OCI-M1 (cell line): ENCODE results near the gene CBX5.
"Not testable (repeated sequence)": the region's sequence is repeated elsewhere in the genome, so short reads cannot be mapped to it uniquely, and the experiment has no call there.

ENCODE experiments used
- DNase-seq: peaks from one replicate; lab custom pipeline; 2025; lab: John Stamatoyannopoulos, UW

CBX5 gene

DNA sequence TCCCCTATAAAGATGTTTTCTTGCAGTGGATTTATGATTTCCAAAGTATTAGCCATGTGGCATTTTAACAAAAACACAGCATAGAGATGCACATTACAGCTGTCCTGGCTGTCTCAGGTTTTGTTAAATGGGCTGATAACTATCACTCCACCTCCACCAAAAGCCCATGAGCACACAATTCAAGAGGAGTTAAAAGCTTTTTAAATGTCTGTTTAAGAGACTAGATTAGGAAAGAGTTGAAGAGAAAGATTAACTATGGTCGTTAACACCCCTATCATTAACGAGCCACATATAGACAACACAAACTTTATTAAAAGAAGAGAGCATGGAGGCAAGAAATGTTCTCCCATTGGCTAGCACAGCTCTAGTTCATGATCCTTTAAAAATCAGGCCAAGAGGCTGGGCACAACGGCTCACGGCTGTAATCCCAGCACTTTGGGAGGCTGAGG, 14.5 kb downstream of the CBX5 start:
- no peak for DNase-seq

GRCh38 chr12:54262403-54262925, 17.5 kb downstream of the CBX5 start:
- DNase-seq, result peak; percentile 81

- DNase-seq, result peak; percentile 79
These were observed 18.0 kb downstream of the CBX5 start for GRCh38 chr12:54261815-54262402.

DNA sequence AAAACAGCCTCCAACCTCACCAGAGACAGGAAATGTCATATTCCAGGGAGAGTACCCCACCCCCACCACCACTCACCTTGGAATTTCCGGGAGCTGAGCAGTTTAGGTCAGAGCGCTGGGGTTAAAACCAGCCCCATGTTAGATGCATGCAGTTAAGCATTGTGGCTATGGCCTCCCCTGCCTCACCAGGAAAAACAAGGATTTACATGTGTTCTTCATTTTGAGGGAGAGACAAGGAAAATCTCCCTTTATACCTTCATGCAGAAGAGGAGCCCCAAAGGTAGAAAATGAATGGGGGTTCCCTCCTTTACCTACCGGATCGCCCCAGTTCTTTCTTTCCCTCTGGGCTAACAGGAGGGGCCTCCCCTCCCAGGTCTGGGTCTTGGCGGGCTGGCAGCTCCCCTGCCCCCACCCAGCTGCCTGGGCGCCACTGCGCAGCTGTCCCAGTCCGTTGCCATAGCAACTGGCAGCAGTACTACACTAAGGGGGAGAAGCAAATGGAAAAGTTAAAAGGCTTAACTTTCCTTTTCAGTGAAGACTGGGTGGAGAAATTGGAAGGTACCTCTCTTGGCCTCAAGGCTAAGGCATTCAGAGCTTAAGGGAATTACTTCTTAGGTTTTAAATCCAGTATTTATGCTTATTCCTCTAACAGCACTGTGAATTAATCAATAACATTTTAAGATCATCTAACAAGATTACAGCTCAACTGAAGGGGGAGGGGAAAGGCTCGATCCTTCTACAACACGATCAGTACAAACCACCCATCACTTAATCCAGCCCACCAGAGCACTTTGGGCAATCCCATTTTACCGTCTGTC, 20.5 kb downstream of the CBX5 start:
- DNase-seq, result peak; percentile 86

GRCh38 chr12:54258201-54258681, 21.7 kb downstream of the CBX5 start:
- DNase-seq, result no peak

GRCh38 chr12:54257332-54257731, 22.6 kb downstream of the CBX5 start:
- peak; percentile 19 for DNase-seq

- DNase-seq, result no peak
These were observed 26.7 kb downstream of the CBX5 start for GRCh38 chr12:54253240-54253639.

- DNase-seq, result peak; percentile 78
These were observed 28.1 kb downstream of the CBX5 start for GRCh38 chr12:54251667-54252284.

DNA sequence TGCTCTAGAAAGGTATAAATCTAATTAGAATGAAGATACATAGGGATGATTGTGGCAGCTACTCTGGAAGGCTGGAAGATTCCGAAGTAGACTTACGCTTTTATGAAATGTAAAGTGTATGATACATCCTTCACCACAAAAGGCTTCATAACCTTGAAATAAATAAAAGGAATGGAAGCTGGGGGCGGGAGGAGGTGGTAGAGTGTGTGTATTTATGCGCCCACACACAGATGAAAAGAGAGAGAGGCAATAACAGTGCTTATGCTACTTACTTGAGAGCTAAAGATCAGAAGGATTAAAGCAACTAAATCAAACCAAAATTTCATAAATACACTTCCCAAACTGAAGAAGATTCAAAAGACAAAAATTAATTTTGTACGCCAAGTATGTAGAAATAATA, 30.4 kb downstream of the CBX5 start:
- no peak for DNase-seq

GRCh38 chr12:54246011-54246641, 33.8 kb downstream of the CBX5 start:
- no peak for DNase-seq

DNA sequence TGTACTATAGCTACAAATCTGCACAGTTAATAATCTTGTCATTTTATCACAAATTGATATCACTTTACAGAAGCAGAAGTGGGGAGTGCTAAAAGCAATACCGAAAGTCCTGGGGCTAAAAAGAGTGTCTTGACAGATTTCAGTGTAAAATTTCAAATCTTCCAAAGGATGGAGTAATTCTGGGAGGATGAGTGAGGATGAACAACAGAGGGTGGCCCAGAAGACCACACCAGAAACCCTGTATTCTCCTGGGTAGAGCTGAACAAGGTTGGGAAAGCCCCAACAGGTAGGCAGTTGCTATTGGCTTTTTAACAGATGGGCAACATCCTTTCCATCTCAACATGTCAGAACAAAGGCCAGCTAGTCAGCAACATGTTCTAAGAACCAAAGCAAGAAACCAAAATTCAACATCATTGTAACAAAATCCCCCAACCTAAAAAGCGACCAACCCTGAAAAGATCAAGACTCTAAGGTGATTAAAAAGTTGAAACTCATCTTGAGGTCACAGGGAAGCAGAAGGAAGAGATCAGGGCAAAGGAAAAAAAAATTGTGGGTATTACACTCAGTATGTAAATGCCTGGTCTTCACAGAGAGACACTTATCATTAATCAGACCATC, 38.8 kb downstream of the CBX5 start:
- DNase-seq, result no peak

GRCh38 chr12:54240129-54240528, 39.8 kb downstream of the CBX5 start:
- DNase-seq, result peak; percentile 10

- DNase-seq, result no peak
These were observed 40.3 kb downstream of the CBX5 start for GRCh38 chr12:54239620-54240019.

- no peak for DNase-seq
These were observed 41.4 kb downstream of the CBX5 start for GRCh38 chr12:54238531-54238930.

DNA sequence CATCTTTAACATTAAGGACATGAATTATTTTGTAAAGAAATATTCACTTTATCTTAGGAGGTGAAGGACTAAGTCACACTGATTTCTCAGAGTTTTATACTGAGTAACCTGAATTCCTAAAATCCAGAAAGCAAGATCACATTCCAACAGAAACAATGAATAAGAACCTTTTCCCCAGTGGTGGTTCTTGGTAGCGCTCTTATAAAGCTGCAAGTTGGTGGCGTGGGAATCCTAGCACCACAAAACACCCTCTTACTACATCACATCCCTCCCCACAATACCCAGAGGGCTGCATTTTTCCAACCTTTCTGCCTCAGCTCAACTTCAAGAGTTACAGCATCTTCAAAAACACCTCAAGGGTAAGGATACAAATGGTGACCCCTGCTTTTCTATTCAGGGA, 47.1 kb downstream of the CBX5 start:
- DNase-seq, result no peak

GRCh38 chr12:54231269-54231668, 48.7 kb downstream of the CBX5 start:
- not testable (repeated sequence) for DNase-seq

DNA sequence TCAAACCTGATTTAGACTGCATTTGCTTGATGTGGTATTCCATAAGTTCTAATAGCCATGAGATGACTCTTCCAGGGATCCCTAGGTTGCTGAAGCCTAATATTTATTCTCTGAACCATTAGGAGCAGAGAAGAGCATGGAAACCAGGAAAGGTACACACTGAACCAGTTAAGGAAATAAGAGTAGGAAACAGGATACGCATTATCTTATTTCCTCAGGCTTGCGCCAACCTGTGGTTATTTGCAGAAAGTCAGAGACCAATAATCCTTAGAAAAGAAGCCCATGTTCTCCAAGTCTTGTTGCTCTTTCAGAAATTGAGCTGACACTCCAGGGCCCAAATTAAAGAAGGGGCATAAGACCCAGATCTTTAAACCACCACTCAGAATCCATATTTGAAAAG, 49.4 kb downstream of the CBX5 start:
- DNase-seq, result no peak

GRCh38 chr12:54229624-54230212, 50.2 kb downstream of the CBX5 start:
- DNase-seq, result no peak

GRCh38 chr12:54228471-54228870, 51.5 kb downstream of the CBX5 start:
- no peak for DNase-seq

- DNase-seq, result not testable (repeated sequence)
These were observed 52.0 kb downstream of the CBX5 start for GRCh38 chr12:54227927-54228326.

DNA sequence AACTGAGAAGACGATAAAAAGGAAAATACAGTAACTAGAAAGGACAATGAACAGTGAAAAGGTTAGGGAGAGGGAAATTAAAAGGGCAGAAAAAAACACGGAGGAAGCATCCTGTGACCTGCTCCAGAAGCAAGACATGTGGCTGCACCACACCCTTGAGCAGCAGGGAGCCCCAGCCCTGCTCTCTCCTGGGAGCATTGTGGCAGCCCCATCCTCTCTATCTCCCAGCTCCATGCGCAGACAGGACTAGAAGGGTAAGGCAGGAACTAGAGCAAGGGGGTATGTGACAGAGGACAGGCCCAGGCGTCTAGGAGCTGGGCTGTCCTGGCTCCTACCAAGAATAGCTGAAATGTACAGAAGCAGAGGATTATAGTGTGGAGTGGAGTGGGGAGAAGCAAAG, 52.5 kb downstream of the CBX5 start:
- no peak for DNase-seq
